Measurements from ENCODE around the gene TSPAN9.

TSPAN9 gene

DNA sequence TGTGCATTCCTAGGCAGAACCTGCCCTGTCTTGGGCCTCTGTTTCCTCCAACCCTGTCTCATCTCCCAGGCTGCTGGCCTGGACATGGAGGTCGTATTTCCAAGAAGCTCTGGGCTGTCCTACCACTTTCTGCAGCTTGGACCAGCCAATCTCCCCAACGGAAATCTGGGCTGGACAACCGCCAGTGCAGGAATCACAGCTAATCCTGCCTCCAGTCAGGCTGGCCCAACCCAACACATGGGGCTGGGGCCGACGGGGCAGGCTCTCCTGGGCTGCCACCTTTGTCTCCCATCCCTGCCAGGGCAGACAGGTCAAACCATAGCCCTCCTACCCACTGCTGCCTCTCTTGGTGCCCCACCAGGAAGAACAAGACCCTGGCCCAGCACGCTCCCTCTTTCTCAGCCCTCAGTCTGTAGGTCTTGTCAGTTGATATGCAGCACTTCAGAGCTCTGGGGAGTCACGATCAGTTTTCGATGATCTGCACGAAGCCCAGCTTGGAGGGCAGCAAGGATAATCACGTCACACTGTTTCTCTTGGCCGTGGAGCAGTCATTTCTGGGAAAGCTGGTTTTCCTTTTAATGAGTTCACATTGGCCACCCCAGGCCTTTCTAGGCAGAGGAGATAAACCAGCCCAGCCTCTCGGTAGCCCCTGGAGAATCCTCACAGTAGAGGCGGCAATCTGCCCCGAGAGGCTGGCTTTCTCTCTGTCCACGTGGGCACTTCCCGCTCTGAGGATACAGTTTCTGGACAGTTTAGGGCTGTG is 218.6 kb downstream of the TSPAN9 start:
- no peak for DNase-seq (ENCODE audit: low read depth in 3 of 3)

- no peak for DNase-seq (ENCODE audit: low read depth in 3 of 3)
Observed at GRCh38 chr12:3296409-3296701, 219.2 kb downstream of the TSPAN9 start.

GRCh38 chr12:3298603-3299002 is 221.4 kb downstream of the TSPAN9 start:
- DNase-seq (ENCODE audit: low read depth in 3 of 3): no peak

DNA sequence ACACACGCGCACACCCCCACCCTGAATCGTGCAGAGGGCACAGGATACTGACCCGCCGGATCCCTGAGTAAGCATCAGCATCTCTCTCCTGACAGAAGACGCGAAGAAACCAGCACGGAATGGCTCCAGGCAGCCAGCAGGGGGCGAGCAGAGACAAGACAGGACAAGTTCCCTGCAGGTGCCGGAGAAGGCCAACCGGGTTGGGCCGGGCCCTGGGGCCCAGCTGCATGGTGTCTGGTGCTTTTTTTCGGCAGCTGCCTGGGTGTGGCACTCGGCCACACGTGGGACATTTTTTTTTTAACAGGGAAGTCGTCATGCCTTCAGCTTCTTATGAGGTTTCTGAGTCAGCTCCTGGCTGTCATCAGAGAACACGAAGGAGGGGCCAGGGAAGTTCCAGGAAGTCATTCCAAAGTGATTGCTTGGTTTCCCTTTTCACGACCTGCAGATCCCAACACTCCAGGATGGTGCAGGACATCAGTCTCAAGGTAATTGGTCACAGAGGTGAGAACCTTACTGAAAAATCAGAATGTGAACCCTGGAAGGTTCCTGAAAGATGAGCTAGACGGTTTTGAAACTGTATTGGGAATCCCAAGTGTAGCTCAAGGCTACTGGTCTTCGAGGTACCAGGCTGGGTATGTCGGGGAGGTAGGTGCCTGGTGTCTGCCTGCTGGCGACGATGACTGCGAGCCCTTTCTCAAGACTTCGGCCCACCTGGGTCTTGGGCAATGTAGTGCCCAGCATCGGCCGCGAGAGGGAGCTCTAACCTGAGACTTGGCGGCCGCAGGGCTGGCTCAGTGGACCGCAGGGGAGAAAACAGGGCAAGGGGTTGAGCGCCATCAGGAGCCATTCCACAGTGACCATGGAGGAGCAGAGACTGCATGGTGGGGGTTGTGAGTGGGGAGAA is 223.0 kb downstream of the TSPAN9 start:
- peak; percentile 56 to 63 (median 58) for DNase-seq (ENCODE audit: low read depth in 3 of 3)

GRCh38 chr12:3300833-3301401 is 223.7 kb downstream of the TSPAN9 start:
- DNase-seq (ENCODE audit: low read depth in 3 of 3): no peak

GRCh38 chr12:3302401-3303041 is 225.3 kb downstream of the TSPAN9 start:
- DNase-seq (ENCODE audit: low read depth in 3 of 3): no peak

GRCh38 chr12:3303410-3304136 is 226.4 kb downstream of the TSPAN9 start:
- DNase-seq (ENCODE audit: low read depth in 3 of 3): no peak

DNA sequence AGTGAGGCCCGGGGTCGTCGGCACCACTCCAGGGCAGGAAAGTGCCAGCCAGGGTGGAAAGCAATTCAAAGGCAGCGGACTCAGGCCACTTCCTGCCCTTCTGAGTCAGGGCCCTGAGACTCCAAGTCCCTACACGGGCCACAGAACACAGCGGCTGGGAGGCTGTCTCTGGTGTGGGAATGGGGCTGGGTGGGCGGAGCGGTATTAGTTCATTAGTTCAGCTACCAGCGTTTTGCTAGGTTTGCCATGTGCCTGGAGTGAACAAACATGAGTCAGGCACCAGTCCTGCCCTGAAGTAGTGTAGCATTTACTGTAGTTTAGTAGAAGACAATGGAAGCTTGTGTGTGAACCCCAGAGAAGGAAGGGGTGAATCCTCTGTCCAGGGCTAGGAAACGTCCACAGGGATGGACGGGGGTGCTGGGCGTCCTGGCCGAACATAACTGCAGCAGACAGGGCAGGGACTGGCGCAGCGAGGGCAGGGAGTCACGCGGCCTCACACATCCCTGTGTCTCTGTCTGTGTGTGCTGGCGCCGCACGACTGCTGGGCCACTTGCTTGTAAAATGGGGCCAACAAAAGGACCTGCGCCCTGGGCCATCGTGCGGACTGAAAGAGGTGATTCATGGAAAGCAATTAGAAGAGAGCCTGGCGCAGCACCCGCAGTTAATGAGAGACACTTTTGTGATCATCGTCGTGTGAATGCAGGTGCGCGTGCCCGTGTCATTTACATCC is 227.4 kb downstream of the TSPAN9 start:
- DNase-seq (ENCODE audit: low read depth in 3 of 3): no peak

GRCh38 chr12:3305464-3305863 is 228.3 kb downstream of the TSPAN9 start:
- no peak for DNase-seq (ENCODE audit: low read depth in 3 of 3)

DNA sequence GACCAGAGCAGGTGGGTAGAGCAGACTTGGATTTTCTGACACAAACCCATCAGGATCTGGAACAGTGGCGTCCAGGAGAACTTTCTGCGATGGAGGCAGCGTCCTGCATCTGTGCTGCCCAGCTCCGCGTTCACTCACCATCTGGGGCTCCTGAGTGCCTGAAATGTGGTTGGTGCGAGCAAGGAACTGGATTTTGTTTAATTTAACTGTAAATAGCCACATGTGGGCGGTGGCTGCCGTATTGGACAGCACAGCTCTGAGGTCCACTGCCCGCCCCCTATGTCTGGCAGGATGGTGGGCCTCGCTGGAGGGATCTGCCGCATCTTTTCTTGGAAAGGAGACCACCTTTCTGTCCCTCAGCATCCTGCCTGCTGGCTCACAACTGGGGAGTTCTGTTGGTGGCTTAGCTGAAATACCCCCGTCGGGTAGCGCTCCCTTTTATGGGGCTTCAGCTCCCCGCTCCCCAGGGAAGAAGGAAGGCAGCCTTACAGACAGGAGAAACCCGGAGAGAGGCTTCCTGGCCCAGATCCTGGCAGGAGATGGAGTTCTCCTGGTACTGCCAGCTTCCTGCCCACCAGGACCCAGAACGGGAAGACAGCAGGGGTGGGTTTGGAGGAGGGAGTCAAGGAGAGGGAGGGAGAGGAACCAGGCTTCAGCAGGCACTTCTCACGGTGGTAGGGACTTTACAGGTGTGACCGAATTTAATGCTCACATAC is 228.9 kb downstream of the TSPAN9 start:
- DNase-seq (ENCODE audit: low read depth in 3 of 3): no peak

DNA sequence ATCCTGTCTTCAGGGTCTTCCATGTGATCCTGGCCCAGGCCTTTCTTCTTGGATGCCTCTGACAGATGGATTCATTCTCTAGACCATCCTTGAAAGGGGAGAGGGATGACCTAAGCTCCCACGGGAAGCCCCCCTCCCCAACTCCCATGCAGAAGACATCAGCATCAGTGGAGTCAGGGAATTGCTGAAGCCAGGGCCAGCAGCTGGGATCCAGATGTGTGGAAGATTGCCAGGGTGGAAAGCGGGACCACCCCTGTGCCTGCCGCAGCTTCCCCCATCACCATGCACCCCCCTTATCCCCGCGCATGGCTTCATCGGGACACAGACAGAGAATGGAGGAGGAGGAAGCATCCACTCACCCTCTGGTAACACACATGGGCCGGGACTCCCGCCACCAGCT is 230.2 kb downstream of the TSPAN9 start:
- no peak for DNase-seq (ENCODE audit: low read depth in 3 of 3)

GRCh38 chr12:3308063-3308462 is 230.9 kb downstream of the TSPAN9 start:
- DNase-seq (ENCODE audit: low read depth in 3 of 3): no peak

GRCh38 chr12:3308609-3309008 is 231.4 kb downstream of the TSPAN9 start:
- DNase-seq (ENCODE audit: low read depth in 3 of 3): no peak

DNA sequence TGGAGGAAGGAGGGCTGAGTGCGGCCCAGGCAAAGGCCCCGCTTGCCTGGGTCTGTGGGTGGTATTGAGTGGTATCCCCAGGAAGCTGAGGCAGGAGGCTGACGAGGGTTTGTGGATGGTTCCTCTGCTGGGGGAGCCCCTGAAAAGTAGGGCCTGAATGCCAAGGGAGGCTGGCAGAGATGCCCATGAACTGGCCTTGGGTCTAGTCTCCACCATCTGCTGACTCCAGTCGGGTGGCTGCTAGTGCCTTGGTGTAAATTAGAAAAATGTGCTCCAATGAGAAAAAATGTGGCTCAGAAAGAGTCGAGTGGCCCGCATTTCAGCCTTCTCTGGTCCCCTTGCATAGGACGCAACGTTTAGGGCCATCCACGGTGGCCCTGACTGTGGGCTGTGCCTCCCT is 232.6 kb downstream of the TSPAN9 start:
- no peak for DNase-seq (ENCODE audit: low read depth in 3 of 3)

DNA sequence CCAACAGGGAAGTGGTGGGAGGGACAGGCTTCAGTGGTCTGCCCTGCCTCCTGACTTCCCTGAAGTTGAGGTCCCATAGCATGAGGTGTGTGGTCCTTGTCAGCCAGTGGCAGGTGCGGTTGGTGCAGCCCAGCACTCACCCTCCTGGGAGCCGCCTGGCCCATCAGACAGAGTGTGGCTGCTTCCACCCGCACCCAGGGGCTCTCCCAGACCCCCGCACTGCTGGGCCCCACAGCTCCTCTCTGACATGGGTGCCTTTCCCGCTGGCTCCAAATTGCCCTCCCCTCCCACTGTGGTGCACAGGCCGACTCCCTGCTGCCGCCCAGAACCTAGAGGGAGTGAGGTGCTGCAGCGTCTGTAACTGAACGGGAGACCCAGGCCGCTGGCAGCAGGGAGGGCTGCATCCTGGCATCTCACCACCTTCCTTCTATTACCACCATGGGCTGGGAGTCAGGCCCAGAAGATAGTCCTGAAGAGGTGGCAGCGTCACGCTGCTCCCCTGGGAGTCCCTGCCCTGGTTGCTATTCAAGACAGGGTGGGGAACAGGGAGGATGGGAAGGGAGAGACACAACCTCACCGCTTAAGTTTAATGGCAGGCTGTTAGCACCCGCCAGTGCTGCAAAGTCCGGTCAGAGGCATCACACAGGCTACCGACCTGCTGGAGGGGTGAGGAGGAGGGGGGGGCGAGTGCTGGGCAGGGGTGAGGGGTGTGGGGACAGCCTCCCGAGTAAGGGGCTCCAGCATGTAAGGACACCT is 233.3 kb downstream of the TSPAN9 start:
- no peak for DNase-seq (ENCODE audit: low read depth in 3 of 3)

DNA sequence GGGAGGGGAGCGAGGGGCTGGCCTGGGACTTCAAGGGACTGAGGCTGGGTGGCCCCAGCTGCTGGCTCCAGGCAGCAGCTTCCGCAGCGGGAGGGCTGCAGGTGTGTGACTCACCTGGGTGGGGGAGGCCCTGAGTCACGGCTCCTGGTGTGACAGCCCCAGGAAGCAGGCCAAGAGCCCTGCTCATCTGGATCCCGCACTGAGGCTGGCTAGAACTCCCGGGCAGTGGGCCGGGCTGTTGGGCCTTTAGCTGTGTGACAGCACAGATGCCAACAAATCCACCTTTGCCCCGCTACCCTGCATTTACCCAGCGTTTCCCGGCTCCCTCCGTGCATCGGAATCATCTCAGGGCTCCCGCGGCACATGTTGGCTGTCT is 233.8 kb downstream of the TSPAN9 start:
- no peak for DNase-seq (ENCODE audit: low read depth in 3 of 3)

DNA sequence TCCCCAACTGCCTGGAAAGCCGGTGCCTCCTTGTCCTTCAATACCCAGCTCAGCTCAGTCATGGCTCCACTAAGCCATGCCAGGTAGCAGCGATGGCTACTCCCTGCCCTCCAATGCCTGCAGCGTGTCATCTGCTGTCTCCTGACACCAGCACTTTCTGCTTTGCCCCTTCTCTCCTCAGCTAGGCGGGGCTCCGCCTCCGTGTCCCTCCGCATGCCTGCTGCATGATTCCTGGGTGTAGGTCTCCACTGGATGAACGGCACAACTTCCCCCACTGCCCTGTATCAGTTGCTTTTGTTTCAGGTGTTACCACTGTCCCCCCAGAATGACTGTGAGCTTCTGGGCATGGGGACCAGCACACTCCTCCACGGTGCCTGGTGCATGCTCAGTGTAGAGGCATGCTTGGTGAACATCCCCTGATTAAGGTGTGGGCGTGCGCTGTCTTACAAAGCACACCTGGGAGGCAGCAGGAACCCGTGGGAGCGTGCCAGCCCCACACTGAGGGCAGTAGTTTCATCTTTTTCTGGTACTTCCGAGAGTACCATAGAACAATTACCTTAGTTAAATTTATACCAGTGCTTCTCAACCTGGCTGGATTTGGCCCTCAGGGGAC is 234.4 kb downstream of the TSPAN9 start:
- DNase-seq (ENCODE audit: low read depth in 3 of 3): no peak

DNA sequence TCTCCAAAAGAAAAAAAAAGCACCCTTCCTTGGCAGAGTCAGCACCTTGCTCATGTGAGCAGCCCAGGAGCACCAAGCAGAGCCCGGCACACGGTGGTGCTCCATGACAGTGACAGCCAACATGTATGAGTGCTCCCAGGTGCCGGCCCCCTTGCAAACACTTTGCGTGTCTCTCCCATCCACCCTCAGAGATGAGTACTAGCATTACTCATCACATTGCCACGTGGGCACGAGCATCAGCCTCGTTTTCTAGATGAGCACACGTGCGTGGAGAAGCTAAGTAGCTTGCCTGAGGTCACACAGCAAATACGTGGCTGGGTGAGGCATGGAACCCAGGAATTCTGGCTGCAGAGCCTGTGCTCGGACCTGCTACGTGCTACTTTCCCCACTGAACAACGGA is 235.9 kb downstream of the TSPAN9 start:
- DNase-seq (ENCODE audit: low read depth in 3 of 3): no peak

All from stimulated activated CD4-positive, alpha-beta T cell treated with anti-CD3 and anti-CD28 coated beads, TNF-alpha, amount 100 ng/mL, for 4 hours (primary cell).